ENCODE results near the gene FGF14. TPM values are rescaled to one million over a fixed set of nuclear protein-coding genes. Genes with fewer than 3 reads are reported as not detected.

FGF14 gene
- total RNA-seq, 1 donor from 2014 or later: not detected

DNA sequence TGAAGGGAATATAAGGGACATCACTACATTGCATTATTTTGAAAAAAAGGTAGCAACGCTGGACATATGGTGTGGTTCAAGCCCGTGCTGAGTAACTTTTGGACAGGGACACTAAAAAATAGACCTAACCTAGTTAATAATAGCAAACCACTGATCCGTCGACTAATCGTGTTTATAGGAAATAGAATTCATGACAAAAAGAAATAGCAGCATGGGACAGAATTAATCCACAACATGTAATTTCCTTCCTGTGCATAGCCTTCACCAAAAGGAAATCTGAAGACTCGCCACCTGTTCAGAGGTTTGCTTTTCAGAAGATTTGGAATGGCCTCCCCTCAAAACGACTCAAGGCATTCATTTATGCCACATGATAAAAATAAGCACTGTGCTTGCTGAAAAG, 128.7 kb downstream of the FGF14 start:
- H3K27ac Mint-ChIP-seq: no peak overlapping the region
- no peaks in the 10 kb centered on the region for H3K36me3 Mint-ChIP-seq (ENCODE audit: low read depth)
- no peak for DNase-seq
- H3K9me3 Mint-ChIP-seq: no peaks in the 10 kb centered on the region
- POLR2A ChIA-PET: no interaction called here
- no peak for TF ChIP-seq CTCF (IDR thresholded peaks at IDR 0.05)
- no peak for ATAC-seq (ENCODE audit: low read depth)
- H3K27me3 Mint-ChIP-seq: no peaks in the 10 kb centered on the region
- no peak overlapping the region for H3K4me3 Mint-ChIP-seq
- CTCF ChIA-PET: no interaction called here
- H3K4me1 Mint-ChIP-seq: no peaks in the 10 kb centered on the region
- intact Hi-C loops (cut with micrococcal nuclease): no loop called here

DNA sequence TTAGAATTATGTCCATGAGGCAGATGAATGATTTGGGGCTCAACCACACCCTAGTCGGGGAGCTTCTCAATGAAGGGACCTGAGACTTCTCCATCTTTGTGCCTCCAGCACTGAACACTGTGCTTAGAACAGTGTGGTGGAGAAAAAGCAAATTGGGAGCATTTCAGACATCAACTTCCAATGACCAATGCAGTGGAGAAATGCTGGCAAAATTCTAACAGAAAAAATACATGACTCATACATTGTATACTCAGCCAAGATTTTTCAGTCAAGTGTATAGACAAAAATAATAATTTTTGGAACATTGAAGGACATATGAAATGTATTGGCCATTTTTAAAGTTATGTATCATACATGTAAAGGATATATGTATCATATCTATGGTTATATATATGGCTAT, 134.7 kb downstream of the FGF14 start:
- ChIA-PET POLR2A (no interaction called here), CTCF (no interaction called here)
- ATAC-seq (ENCODE audit: low read depth) (no peak), DNase-seq (no peak)
- Mint-ChIP-seq H3K27ac (no peak overlapping the region), H3K27me3 (no peaks in the 10 kb centered on the region), H3K9me3 (no peaks in the 10 kb centered on the region), H3K36me3 (ENCODE audit: low read depth) (no peaks in the 10 kb centered on the region), H3K4me3 (no peak overlapping the region), H3K4me1 (no peaks in the 10 kb centered on the region)
- intact Hi-C loops (cut with micrococcal nuclease): no loop called here
- TF ChIP-seq CTCF (IDR thresholded peaks at IDR 0.05): no peak

DNA sequence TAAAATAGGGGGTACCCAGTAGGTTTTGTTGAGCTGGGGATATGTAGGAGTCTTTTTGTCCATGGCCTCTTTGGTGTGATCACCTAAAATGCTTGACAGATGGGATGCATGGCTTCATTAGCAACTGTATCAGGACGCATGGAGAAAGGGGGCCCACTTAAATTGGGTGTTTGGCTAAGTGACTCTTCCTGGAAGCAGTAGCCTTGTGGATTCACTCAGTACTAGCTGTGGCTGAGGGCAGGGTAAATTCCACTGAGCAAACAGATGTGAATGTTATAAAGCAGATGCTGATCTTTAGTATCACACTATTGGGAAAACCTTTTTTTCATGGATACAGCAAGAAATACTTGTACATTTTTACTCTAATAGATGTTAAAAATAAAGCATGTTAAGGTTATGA, 140.0 kb downstream of the FGF14 start:
- TF ChIP-seq CTCF (IDR thresholded peaks at IDR 0.05): no peak
- CTCF ChIA-PET: no interaction called here
- peaks cover 8% of the 10 kb centered on the region for H3K9me3 Mint-ChIP-seq

DNA sequence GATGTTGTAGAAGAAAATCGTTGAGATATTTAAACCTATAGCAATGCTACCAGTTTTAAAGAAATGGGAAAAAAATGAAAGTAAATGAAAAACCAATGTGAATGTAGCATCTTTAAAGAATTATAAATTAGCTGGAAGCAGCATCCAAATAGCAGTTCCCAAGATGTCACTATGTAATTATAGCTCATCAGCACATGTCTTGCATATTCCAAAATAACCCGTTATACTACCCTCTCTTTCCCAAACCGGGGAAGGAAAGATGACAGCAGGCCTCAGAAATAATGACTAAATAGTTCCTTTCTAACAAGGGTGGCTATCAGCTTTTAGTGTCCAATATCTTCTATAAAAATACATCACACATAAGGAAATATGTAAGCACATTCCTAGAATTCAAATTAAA, 140.5 kb downstream of the FGF14 start:
- no peak for ATAC-seq (ENCODE audit: low read depth)
- H3K27me3 Mint-ChIP-seq: no peaks in the 10 kb centered on the region
- CTCF ChIA-PET: no interaction called here
- no peak for DNase-seq
- intact Hi-C loops (cut with micrococcal nuclease): no loop called here
- no peak overlapping the region for H3K4me3 Mint-ChIP-seq
- no peak overlapping the region for H3K27ac Mint-ChIP-seq
- TF ChIP-seq CTCF (IDR thresholded peaks at IDR 0.05): no peak
- H3K36me3 Mint-ChIP-seq (ENCODE audit: low read depth): no peaks in the 10 kb centered on the region
- POLR2A ChIA-PET: no interaction called here
- peaks cover 8% of the 10 kb centered on the region for H3K9me3 Mint-ChIP-seq
- H3K4me1 Mint-ChIP-seq: no peaks in the 10 kb centered on the region

More for the DNA sequence above, 140.0 kb downstream of the FGF14 start:
- no peak overlapping the region for H3K27ac Mint-ChIP-seq
- no peak overlapping the region for H3K4me3 Mint-ChIP-seq
- POLR2A ChIA-PET: no interaction called here
- H3K4me1 Mint-ChIP-seq: no peaks in the 10 kb centered on the region
- no peak for ATAC-seq (ENCODE audit: low read depth)
- H3K36me3 Mint-ChIP-seq (ENCODE audit: low read depth): no peaks in the 10 kb centered on the region
- intact Hi-C loops (cut with micrococcal nuclease): no loop called here
- H3K27me3 Mint-ChIP-seq: no peaks in the 10 kb centered on the region
- no peak for DNase-seq

DNA sequence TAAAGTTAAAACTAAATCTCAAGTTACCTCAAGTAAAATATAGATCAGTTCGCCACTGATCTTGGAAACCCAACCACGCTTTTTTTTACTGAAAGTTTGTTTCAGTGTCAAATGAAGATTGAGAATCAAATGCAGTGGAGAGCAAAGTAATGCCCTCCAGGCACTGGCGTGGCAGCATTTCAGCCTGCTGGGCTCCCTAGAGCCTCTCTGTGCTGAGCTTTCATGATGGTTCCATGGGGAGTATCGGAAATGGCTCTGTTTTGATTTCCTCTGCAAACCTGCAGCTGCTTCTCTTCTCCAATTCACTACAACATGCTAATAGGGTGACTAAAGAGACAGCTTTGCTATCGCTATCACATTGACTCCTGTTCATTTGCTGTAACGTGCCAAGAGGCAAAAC, 141.6 kb downstream of the FGF14 start:
- Mint-ChIP-seq H3K36me3 (ENCODE audit: low read depth) (no peaks in the 10 kb centered on the region), H3K4me1 (no peaks in the 10 kb centered on the region), H3K27ac (no peak overlapping the region), H3K27me3 (no peaks in the 10 kb centered on the region), H3K9me3 (peaks cover 8% of the 10 kb centered on the region), H3K4me3 (no peak overlapping the region)
- TF ChIP-seq CTCF (IDR thresholded peaks at IDR 0.05): no peak
- CTCF ChIA-PET: no interaction called here
- POLR2A ChIA-PET: no interaction called here
- DNase-seq (no peak), ATAC-seq (ENCODE audit: low read depth) (no peak)
- intact Hi-C loops (cut with micrococcal nuclease): no loop called here

All from activated B cell treated with CpG ODN at 0.5 μM for 24 hours (primary cell).